Mesodermal cell (in vitro differentiated cells): Measurements from ENCODE around the gene MYL6.

Source experiments
- H3K27ac ChIP-seq: 2 replicates; pipeline ENCODE4 v1.7.0; 2013; ENCODE audit warnings: mild to moderate bottlenecking, low read depth, low read length, moderate library complexity; ENCODE audit not compliant: severe bottlenecking
- H3K36me3 ChIP-seq: 2 replicates; pipeline ENCODE4 v1.7.1; 2013; ENCODE audit warnings: mild to moderate bottlenecking, low read length, moderate library complexity; ENCODE audit not compliant: control insufficient read depth, insufficient read depth
- H3K4me1 ChIP-seq: one replicate; pipeline ENCODE4 v1.7.1; 2013; ENCODE audit warnings: mild to moderate bottlenecking, low read length; ENCODE audit not compliant: insufficient read depth, control insufficient read depth, poor library complexity, severe bottlenecking
- H3K4me3 ChIP-seq: 2 replicates; pipeline ENCODE4 v1.7.0; 2013; ENCODE audit warnings: low read length, control low read depth, mild to moderate bottlenecking; ENCODE audit not compliant: insufficient read depth, poor library complexity, severe bottlenecking; ENCODE audit errors: extremely low read depth
- H3K9me3 ChIP-seq: 2 replicates; pipeline ENCODE4 v1.7.1; 2013; ENCODE audit warnings: mild to moderate bottlenecking, low read length, moderate library complexity; ENCODE audit not compliant: control insufficient read depth
- WGBS, 2 experiments: methylation state at CpG; one replicate each; pipeline ENCODE4 v1.1.5; 2013; ENCODE audit warnings: missing lambda C conversion rate in 2 of 2; ENCODE audit not compliant: insufficient coverage in 2 of 2; 5-methylcytosine and 5-hydroxymethylcytosine counted together

Gene MYL6

DNA sequence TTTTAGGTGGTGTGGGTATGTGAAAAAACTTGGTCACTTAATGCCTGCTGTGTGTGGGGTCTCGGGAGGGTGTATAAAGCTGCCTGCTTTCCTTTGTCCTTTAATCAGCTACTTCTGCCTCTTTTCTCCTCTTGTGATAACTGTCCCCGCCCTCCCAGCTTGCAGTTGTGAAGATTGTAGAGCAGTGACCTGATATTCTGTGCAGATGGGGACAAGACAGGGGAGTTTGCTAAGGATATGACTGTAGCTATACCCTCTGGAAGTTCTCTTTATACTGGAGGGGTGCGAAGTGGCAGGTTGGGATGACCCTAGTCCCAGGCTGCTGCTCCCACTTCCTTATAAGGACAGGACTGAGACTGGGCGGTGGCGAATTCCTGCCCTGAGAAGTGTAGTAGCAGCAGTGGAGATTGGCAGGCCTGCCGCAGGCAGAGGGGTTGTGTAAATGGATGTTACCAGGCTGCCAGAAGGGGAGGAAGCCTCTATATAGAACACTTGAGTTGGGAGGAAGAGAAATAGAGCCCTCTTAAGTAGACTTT is 835 bp downstream of the MYL6 start:
- Histone ChIP-seq H3K9me3 (no peaks in the 10 kb centered on the region), H3K27ac (peak overlapping the region; percentile 88), H3K4me3 (peak overlapping the region; percentile 99), H3K4me1 (peaks cover 25% of the 10 kb centered on the region), H3K36me3 (peaks cover 78% of the 10 kb centered on the region)
- WGBS, 2 experiments = 0% methylated on average over 1 to 5 of the region's 6 CpGs

DNA sequence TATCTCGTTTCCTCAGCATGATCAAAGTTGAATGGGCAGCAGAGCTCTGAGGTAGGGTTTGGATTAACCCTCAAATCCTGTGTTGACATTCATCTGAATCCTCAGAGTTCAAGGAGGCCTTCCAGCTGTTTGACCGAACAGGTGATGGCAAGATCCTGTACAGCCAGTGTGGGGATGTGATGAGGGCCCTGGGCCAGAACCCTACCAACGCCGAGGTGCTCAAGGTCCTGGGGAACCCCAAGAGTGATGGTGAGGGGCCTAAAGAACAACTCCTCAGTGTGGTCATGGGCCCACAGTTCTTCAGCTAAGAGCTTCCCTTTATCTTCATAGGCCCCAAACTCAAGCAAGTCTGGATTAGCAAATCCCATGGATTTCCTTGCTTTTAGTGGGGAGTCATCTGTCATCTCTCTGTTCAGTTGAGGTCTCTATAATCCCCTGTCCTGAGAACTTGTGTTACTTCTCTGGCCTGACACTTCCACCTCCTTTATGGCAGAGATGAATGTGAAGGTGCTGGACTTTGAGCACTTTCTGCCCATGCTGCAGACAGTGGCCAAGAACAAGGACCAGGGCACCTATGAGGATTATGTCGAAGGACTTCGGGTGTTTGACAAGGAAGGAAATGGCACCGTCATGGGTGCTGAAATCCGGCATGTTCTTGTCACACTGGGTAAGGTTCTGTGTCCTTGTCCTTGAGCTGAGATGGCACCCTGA is 1.5 kb downstream of the MYL6 start:
- Histone ChIP-seq H3K4me3 (peak overlapping the region; percentile 99), H3K36me3 (peaks cover 82% of the 10 kb centered on the region), H3K27ac (peak overlapping the region; percentile 88), H3K9me3 (no peaks in the 10 kb centered on the region), H3K4me1 (peaks cover 25% of the 10 kb centered on the region)
- WGBS, 2 experiments = 60 to 75% methylated on average over 6 to 7 of the region's 8 CpGs

DNA sequence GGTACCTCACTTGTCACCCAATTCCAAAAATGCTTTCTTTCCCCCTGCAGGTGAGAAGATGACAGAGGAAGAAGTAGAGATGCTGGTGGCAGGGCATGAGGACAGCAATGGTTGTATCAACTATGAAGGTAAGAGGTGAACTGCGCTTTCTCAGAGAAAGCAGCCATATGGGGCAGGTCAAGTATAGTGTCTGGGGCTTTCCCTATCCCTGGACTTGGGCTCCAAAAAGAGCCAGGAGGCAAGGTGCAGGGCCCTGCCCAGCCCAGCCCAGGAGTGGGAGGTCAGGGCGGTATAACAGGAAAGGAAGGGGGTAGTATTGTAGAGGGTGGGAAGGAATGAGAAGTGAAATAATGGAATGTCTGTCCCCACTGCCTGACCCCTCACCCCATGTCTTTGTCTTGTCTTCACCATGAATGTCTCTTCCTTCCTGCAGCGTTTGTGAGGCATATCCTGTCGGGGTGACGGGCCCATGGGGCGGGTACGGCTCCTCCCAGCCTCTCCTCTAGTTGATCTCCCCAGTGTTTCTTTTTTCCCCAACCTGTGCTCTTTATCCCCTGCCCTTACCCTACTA is 2.1 kb downstream of the MYL6 start:
- peak overlapping the region; percentile 99 for H3K4me3 ChIP-seq
- peak overlapping the region; percentile 88 for H3K27ac ChIP-seq
- no peaks in the 10 kb centered on the region for H3K9me3 ChIP-seq
- peaks cover 82% of the 10 kb centered on the region for H3K36me3 ChIP-seq
- peaks cover 25% of the 10 kb centered on the region for H3K4me1 ChIP-seq
- 80 to 81% methylated on average over 6 of the region's 7 CpGs for WGBS, 2 experiments

DNA sequence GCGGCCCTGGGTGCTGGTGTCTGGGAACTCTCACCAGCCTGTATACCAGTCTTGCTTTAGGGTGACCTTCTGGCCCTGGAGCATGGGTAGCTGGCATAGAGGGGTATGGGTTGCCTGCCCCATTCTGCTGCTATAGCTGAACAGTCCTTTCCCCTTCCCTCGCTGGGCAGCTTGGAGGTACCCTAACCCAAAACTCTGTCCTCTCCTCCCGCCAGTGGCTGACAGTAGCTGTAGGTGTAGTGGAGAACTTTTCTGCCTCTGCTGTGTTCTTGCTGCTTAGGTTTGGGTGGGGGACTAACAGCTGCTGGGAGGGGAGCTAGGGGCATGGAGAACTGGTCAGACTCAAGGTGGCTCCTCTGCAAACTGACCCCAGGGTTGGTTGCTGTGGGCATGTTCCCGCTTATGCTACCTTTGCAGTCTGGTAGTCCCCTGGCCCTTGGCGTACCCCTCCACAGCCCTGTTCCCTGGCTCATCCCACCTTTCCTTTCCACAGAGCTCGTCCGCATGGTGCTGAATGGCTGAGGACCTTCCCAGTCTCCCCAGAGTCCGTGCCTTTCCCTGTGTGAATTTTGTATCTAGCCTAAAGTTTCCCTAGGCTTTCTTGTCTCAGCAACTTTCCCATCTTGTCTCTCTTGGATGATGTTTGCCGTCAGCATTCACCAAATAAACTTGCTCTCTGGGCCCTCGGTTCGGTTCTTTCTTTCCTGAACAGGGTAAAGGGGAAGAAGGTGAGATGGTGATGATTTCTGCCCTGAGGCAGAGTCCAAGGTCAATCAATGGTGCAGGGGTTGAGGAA is 2.9 kb downstream of the MYL6 start:
- peak overlapping the region; percentile 99 for H3K4me3 ChIP-seq
- H3K4me1 ChIP-seq = peaks cover 25% of the 10 kb centered on the region
- peaks cover 82% of the 10 kb centered on the region for H3K36me3 ChIP-seq
- WGBS, 2 experiments = 89 to 96% methylated on average over 4 to 5 of the region's 11 CpGs
- H3K27ac ChIP-seq = peak overlapping the region; percentile 88
- no peaks in the 10 kb centered on the region for H3K9me3 ChIP-seq

DNA sequence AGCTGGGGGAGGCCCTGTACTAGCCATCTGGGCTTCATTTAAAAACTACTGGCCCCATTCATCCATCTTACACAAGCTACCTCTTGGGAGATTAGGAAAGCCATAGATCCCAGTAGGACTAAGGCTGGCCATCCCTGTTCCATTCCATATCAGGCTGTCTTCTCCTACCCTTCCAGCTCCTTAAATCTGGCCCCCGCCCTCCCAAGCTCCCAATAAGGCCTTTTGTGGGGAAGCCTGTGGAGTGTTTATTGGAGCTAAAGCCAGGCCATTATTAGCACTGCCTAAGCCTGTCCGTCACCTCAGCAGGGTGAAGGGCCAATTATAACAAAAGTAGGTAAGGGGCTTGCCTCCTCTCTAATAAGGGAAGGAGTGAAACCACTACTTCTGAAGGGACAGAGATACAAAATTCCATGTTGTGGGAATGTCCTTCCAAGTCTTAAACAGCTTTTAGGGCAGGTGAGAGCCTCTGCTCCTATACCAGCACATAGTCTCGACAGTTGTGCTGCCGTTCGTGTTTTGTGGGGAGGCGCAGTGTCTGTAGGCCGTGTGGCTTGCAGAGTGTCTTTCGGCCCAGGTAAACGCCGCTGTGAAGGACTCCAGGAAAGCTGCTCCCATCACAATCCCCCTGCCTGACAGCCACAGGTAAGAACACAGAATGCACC is 3.7 kb downstream of the MYL6 start:
- H3K4me1 ChIP-seq = peaks cover 22% of the 10 kb centered on the region
- 90 to 95% methylated on average over 5 to 9 of the region's 10 CpGs for WGBS, 2 experiments
- H3K27ac ChIP-seq = peak overlapping the region; percentile 6
- no peak overlapping the region for H3K4me3 ChIP-seq
- no peaks in the 10 kb centered on the region for H3K9me3 ChIP-seq
- peaks cover 81% of the 10 kb centered on the region for H3K36me3 ChIP-seq

DNA sequence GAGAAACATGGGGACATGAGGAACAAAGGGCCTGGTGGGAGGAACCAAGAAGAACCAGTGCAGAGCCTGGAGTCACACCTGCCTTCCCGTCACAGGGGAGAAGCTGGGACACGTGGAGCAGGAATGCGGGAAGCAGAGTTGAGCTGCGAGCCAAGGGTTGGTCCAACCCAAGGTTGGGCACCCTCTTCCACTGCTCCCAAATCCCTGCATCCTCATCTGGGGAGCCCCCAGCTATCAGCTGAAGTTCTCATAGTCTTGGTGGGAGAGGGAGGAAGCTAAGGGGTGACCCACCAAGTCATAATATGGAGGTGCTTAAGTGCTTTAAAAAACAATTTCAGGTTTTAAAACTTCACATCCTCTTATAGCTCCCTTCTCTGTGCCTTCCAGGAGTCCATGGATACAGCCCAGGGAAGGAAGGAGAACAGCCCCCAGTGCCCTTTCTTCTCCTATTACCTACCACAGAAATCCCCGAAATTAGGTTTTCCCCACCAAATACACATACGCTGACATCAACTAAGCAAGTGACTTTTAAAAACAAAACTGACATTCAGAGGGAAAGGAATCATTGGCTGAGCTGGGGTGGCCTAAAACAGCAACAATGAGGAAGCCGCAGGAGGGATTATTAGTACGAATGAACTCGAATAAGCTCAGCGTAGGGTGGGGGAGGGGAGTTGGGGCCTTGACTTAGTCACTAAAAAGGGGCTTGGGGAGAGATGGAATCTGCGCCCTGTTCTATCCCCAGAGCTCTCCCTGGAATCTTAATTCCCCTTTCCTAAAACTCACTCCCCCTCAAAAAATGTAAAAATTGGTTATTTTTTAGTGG is 4.5 kb downstream of the MYL6 start:
- 78 to 87% methylated on average over 3 to 7 of the region's 11 CpGs for WGBS, 2 experiments
- Histone ChIP-seq H3K36me3 (peaks cover 86% of the 10 kb centered on the region), H3K4me1 (peaks cover 18% of the 10 kb centered on the region), H3K4me3 (no peak overlapping the region), H3K27ac (peak overlapping the region; percentile 45), H3K9me3 (no peaks in the 10 kb centered on the region)

DNA sequence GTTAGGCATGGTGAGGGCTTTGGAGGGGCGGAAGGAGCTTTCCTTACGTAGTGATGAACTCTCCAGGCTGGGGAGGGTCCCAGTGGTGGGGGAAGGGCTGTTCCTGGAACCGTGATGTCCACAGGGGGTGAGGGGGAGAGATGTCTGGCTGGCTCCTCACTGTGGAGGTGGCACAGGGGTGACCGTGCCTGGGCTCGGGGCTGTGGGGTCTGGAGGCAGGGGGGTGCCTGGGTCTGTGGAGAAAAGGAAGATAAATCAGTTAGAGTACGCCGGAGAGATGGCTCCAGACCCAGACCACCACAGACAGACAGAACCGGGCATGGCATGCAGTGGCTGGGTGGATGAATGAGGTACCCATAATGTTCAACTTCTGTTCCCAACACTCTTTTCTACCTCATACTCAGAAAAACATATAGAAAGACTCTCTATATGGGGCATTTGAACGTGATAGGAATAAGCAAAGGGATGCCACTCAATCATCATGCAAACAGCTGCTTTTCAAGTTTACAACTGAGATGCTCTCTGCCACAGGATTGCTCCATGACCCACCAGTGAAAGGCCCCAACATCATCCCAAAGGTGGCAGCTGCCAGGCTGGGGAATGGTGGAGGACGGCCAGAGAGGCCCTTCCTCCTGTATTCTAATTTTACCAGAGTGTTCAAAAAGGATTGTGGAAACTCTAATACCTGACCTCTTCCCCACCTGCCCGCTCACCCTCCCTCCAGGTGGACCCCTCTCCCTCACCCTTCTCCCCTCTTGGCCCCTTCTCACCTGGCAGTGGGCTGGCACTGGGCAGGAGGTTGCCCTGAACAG is 5.6 kb downstream of the MYL6 start:
- Histone ChIP-seq H3K9me3 (no peaks in the 10 kb centered on the region), H3K4me3 (no peak overlapping the region), H3K4me1 (peaks cover 18% of the 10 kb centered on the region), H3K27ac (no peak overlapping the region), H3K36me3 (peaks cover 93% of the 10 kb centered on the region)
- 84 to 93% methylated on average over 3 to 9 of the region's 11 CpGs for WGBS, 2 experiments

DNA sequence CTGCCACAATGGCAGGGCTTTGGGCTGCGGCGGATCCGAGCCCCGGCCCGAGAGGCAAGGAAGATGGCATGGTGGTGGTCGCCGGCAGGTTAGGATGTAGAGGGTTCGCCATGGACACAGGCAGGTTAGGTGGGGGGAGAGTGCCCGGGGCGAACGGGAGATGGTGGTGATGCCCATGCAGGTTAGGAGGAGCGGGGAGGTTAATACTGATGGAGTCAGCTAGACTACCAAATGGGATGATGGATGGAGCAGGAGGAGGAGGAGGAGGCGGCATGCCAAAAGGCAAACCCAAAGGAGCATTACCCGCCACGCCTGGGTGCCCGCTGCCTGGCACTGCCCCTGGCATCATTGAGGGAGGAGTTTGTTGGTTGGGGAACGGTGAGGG is 6.2 kb downstream of the MYL6 start:
- Histone ChIP-seq H3K4me1 (peaks cover 18% of the 10 kb centered on the region), H3K9me3 (no peaks in the 10 kb centered on the region), H3K36me3 (peaks cover 93% of the 10 kb centered on the region), H3K4me3 (no peak overlapping the region), H3K27ac (no peak overlapping the region)
- WGBS, 2 experiments = 97 to 98% methylated on average over 9 to 16 of the region's 17 CpGs

DNA sequence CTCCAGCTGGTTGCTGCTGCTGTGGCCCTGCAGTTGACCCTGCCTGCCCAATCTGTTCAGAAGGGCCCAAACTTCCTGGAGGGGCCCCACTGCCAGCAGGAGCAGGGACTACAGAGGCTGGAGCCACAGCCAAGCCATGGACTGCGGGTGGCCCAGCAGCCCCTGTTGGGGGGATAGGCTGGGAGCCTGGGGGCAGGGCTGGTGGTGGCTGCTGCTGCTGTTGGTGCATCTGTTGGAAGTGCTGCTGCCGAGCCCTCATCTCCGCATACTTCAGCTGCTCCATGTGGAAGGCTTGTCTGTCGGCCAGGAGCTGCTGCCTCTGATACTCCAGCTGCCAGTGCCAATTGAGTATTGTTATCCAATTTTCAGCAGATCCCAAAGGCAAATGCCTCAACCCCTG is 7.2 kb downstream of the MYL6 start:
- H3K36me3 ChIP-seq = peaks cover 93% of the 10 kb centered on the region
- no peaks in the 10 kb centered on the region for H3K9me3 ChIP-seq
- H3K27ac ChIP-seq = no peak overlapping the region
- WGBS, 2 experiments = 90 to 96% methylated on average over 3 to 4 of the region's 4 CpGs
- H3K4me1 ChIP-seq = peaks cover 14% of the 10 kb centered on the region
- H3K4me3 ChIP-seq = no peak overlapping the region
